CD4-positive, alpha-beta T cell (primary cell): ENCODE measurements around the gene ITGAX. TPM values are rescaled to one million over a fixed set of nuclear protein-coding genes. Genes with fewer than 3 reads are reported as not detected.

ENCODE experiments used
- ATAC-seq: fragments of 200-7000 bp; cut with Tn5 transposase; one replicate; pipeline ENCODE4 v1.10.0; 2022; ENCODE audit warnings: mild to moderate bottlenecking; ENCODE audit not compliant: poor library complexity
- CTCF ChIA-PET: fragments of 350-600 bp; sonication (Branson Sonifier 250); formaldehyde crosslinking; loops from one replicate; lab custom pipeline; 2021; ENCODE audit warnings: antibody characterized with exemption, inconsistent platforms; lab: Charles Lee
- POLR2A ChIA-PET: fragments of 350-600 bp; sonication (Branson Sonifier 250); formaldehyde crosslinking; loops from one replicate; lab custom pipeline; 2021; ENCODE audit warnings: antibody characterized with exemption, inconsistent platforms; lab: Charles Lee
- DNase-seq, 14 experiments: peaks; one replicate each; pipeline ENCODE4 v3.0.0-alpha.2; 2013 to 2020; ENCODE audit warnings: mixed read lengths in 2 of 14
- H3K27ac ChIP-seq, 2 donors: one replicate each; pipeline versions ENCODE4 v1.5.1 to v1.7.0; 2013; ENCODE audit warnings: low read length in 2 of 2, low read depth in 1 of 2, mild to moderate bottlenecking in 1 of 2
- H3K27me3 ChIP-seq, 2 experiments: 1 replicate in 1 of 2; 2 replicates in 1 of 2; pipeline versions ENCODE4 v1.6.1 to v1.7.0; 2013; ENCODE audit warnings: low read length in 2 of 2, control low read depth in 1 of 2, mild to moderate bottlenecking in 1 of 2, moderate library complexity in 1 of 2; ENCODE audit not compliant: insufficient read depth in 2 of 2, control insufficient read depth in 1 of 2
- H3K36me3 ChIP-seq: one replicate; pipeline ENCODE4 v1.6.1; 2013; ENCODE audit warnings: low read length, control low read depth; ENCODE audit not compliant: insufficient read depth
- H3K4me1 ChIP-seq: one replicate; pipeline ENCODE4 v1.6.1; 2013; ENCODE audit warnings: low read length, control low read depth; ENCODE audit not compliant: insufficient read depth
- H3K4me3 ChIP-seq: one replicate; pipeline ENCODE4 v1.5.1; 2013; ENCODE audit warnings: mild to moderate bottlenecking, low read length, moderate library complexity
- H3K9me3 ChIP-seq, 2 experiments: 1 replicate in 1 of 2; 2 replicates in 1 of 2; pipeline versions ENCODE4 v1.6.1 to v1.7.0; 2013; ENCODE audit warnings: low read length in 2 of 2, mild to moderate bottlenecking in 2 of 2, control low read depth in 1 of 2, moderate library complexity in 1 of 2; ENCODE audit not compliant: control insufficient read depth in 1 of 2, insufficient read depth in 1 of 2
- H3K27ac Mint-ChIP-seq: one replicate; pipeline ENCODE4 v1.8.0; 2020; ENCODE audit warnings: mixed read lengths
- H3K27me3 Mint-ChIP-seq: one replicate; pipeline ENCODE4 v1.8.0; 2021; ENCODE audit warnings: mixed read lengths
- H3K36me3 Mint-ChIP-seq: one replicate; pipeline ENCODE4 v1.8.0; 2021; ENCODE audit warnings: low read depth, mixed read lengths
- H3K4me1 Mint-ChIP-seq: one replicate; pipeline ENCODE4 v1.8.0; 2021; ENCODE audit warnings: low read depth, mixed read lengths
- H3K4me3 Mint-ChIP-seq: one replicate; pipeline ENCODE4 v1.8.0; 2020; ENCODE audit warnings: mild to moderate bottlenecking, mixed read lengths
- H3K9me3 Mint-ChIP-seq: one replicate; pipeline ENCODE4 v1.8.0; 2020; ENCODE audit warnings: mixed read lengths
- intact Hi-C, 2 experiments: fragments of 100-400 bp; cut with DNase I in 1 of 2; cut with micrococcal nuclease in 1 of 2; formaldehyde crosslinking; loops; one replicate each; pipeline versions ENCODE4 v1.15.1 to v1.9.0; 2023 to 2025; cut with DNase I, micrococcal nuclease
- total RNA-seq, 174 experiments: library from RNA in 2 of 174; stranded (reverse) in 2 of 174; gene quantifications; one replicate each; pipeline ENCODE4 v1.2.3 and lab custom pipeline; 2021 to 2026
- TF ChIP-seq, protein P1 (sequence below): fragments of 200-600 bp; IDR thresholded peaks from one replicate; pipeline ENCODE4 v1.8.0; 2022; ENCODE audit warnings: antibody characterized with exemption, mild to moderate bottlenecking

ITGAX gene
- total RNA-seq, 2 experiments from 2014 or later: 5.5 to 6.0 TPM

DNA sequence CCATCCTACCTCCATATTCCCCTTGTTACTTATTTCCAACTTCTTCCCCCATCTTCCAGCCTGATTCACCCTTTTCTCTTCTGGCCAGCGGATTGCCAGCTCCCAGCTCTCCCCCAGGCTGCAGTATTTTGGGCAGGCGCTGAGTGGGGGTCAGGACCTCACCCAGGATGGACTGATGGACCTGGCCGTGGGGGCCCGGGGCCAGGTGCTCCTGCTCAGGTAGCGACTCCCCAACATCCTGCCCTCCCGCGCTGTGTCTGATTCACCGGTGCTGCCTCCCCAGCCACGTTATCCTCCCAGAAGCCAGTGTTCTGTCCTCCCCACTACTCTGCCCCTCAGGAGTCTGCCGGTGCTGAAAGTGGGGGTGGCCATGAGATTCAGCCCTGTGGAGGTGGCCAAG is 57.8 kb downstream of the ITGAX start:
- Histone ChIP-seq H3K4me1 (peaks cover 8% of the 10 kb centered on the region), H3K9me3 (peaks cover 0 to 4% of the 10 kb centered on the region in 2 experiments), H3K27ac (no peak overlapping the region), H3K4me3 (no peak overlapping the region), H3K27me3 (no peaks in the 10 kb centered on the region), H3K36me3 (no peaks in the 10 kb centered on the region)
- POLR2A ChIA-PET: no interaction called here
- no peak for ATAC-seq
- intact Hi-C loops: no loop called here
- Mint-ChIP-seq H3K4me3 (no peak overlapping the region), H3K36me3 (no peaks in the 10 kb centered on the region), H3K27ac (no peak overlapping the region), H3K4me1 (no peaks in the 10 kb centered on the region), H3K27me3 (no peaks in the 10 kb centered on the region), H3K9me3 (no peaks in the 10 kb centered on the region)
- CTCF ChIA-PET: no interaction called here
- TF ChIP-seq, protein P1, sequence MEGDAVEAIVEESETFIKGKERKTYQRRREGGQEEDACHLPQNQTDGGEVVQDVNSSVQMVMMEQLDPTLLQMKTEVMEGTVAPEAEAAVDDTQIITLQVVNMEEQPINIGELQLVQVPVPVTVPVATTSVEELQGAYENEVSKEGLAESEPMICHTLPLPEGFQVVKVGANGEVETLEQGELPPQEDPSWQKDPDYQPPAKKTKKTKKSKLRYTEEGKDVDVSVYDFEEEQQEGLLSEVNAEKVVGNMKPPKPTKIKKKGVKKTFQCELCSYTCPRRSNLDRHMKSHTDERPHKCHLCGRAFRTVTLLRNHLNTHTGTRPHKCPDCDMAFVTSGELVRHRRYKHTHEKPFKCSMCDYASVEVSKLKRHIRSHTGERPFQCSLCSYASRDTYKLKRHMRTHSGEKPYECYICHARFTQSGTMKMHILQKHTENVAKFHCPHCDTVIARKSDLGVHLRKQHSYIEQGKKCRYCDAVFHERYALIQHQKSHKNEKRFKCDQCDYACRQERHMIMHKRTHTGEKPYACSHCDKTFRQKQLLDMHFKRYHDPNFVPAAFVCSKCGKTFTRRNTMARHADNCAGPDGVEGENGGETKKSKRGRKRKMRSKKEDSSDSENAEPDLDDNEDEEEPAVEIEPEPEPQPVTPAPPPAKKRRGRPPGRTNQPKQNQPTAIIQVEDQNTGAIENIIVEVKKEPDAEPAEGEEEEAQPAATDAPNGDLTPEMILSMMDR: no peak
- no peak for DNase-seq

DNA sequence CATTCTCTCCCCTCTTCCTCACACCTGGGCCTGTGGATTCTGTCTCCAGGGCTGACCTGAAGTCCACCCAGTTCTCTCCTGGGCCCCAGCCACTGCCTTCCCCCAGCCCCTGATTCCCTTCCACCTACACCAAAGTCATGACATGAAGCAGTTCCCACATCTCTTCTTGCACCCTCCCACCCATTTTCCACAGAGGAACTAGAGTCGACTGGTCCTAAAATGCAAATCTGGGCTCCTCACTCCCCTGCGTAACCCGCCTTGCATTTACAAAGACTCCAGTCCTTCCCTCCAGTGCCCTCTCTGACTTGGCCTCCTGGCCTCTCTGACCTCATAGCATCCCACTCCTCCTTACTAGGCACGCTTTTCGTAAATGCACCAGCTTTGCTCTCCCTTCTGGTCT is 58.4 kb downstream of the ITGAX start:
- Mint-ChIP-seq H3K27ac (no peak overlapping the region), H3K4me1 (no peaks in the 10 kb centered on the region), H3K27me3 (peaks cover 5% of the 10 kb centered on the region), H3K4me3 (no peak overlapping the region), H3K9me3 (no peaks in the 10 kb centered on the region), H3K36me3 (no peaks in the 10 kb centered on the region)
- ChIA-PET POLR2A (no interaction called here), CTCF (no interaction called here)
- no peak overlapping the region for H3K27ac ChIP-seq
- TF ChIP-seq, protein P1: no peak
- DNase-seq (no peak), ATAC-seq (no peak)
- H3K4me1 ChIP-seq: peaks cover 8% of the 10 kb centered on the region
- H3K27me3 ChIP-seq: no peaks in the 10 kb centered on the region
- H3K36me3 ChIP-seq: no peaks in the 10 kb centered on the region
- intact Hi-C loops: no loop called here
- peaks cover 0 to 10% of the 10 kb centered on the region in 2 experiments for H3K9me3 ChIP-seq
- H3K4me3 ChIP-seq: no peak overlapping the region

DNA sequence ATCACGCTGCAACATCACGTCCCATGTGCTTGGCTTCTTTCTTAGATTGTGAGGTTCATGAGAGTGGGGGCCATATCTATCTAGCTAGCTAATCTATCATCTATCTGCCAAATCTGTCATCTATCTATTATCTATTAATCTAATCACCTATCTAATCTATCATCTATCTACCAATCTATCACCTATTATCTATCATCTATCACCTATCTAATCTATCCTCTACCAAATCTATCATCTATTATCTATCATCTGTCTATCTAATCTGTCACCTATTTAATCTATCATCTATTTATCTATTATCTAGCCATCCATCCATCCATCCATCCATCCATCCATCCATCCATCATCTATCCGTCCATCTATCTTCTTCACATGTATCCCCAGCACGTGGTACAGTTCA is 59.0 kb downstream of the ITGAX start:
- H3K4me1 ChIP-seq: peaks cover 8% of the 10 kb centered on the region
- no peaks in the 10 kb centered on the region for H3K9me3 Mint-ChIP-seq
- no peaks in the 10 kb centered on the region for H3K4me1 Mint-ChIP-seq
- H3K27ac Mint-ChIP-seq: no peak overlapping the region
- TF ChIP-seq, protein P1: no peak
- peaks cover 5% of the 10 kb centered on the region for H3K27me3 Mint-ChIP-seq
- H3K36me3 ChIP-seq: no peaks in the 10 kb centered on the region
- ATAC-seq: no peak
- ChIA-PET CTCF (no interaction called here), POLR2A (no interaction called here)
- no peak overlapping the region for H3K27ac ChIP-seq
- no peaks in the 10 kb centered on the region for H3K36me3 Mint-ChIP-seq
- no peak overlapping the region for H3K4me3 Mint-ChIP-seq
- H3K4me3 ChIP-seq: no peak overlapping the region
- no peaks in the 10 kb centered on the region for H3K27me3 ChIP-seq
- DNase-seq: no peak
- intact Hi-C loops: no loop called here
- H3K9me3 ChIP-seq: peaks cover 0 to 10% of the 10 kb centered on the region in 2 experiments
